Keratinocyte (primary cell): Measurements from ENCODE around the gene MTHFD1L.

ENCODE experiments used
- CTCF ChIP-seq, 3 experiments: IDR thresholded peaks in 1 of 3; conservative IDR thresholded peaks in 1 of 3; optimal IDR thresholded peaks in 1 of 3; 2 replicates in 2 of 3; 3 replicates in 1 of 3; pipeline versions ENCODE3 to v1.5.1; 2011; ENCODE audit warnings: low read length in 3 of 3, mild to moderate bottlenecking in 3 of 3, moderate library complexity in 2 of 3, control low read depth in 1 of 3, inconsistent platforms in 1 of 3; ENCODE audit not compliant: insufficient read depth in 2 of 3; ENCODE audit errors: extremely low read depth in 1 of 3
- EZH2 ChIP-seq: IDR thresholded peaks from one replicate; pipeline ENCODE4 v1.6.1; 2012; ENCODE audit warnings: inconsistent platforms, mild to moderate bottlenecking, low read length, moderate library complexity

- TF ChIP-seq EZH2 (no peak), CTCF (optimal IDR thresholded peaks at IDR 0.05 in 1 of 3, IDR thresholded peaks at IDR 0.05 in 1 of 3, conservative IDR thresholded peaks at IDR 0.05 in 1 of 3; ENCODE audit: extremely low read depth in 1 of 3, insufficient read depth in 2 of 3, low read length in 3 of 3) (peak; percentile 74 to 86 (median 83))
Observed at GRCh38 chr6:150891888-150892485, 26.5 kb downstream of the MTHFD1L start.
